GM19397 (cell line): ENCODE data around the gene EPHA2.
"Not testable (repeated sequence)": the region's sequence is repeated elsewhere in the genome, so short reads cannot be mapped to it uniquely, and the experiment has no call there.

Source experiments
- ATAC-seq: cut with Tn5 transposase; IDR thresholded peaks from one replicate; pipeline ENCODE4 v1.9.1; 2021; ENCODE audit warnings: mild to moderate bottlenecking, moderate library complexity; ENCODE audit not compliant: unreplicated experiment

EPHA2 gene

DNA sequence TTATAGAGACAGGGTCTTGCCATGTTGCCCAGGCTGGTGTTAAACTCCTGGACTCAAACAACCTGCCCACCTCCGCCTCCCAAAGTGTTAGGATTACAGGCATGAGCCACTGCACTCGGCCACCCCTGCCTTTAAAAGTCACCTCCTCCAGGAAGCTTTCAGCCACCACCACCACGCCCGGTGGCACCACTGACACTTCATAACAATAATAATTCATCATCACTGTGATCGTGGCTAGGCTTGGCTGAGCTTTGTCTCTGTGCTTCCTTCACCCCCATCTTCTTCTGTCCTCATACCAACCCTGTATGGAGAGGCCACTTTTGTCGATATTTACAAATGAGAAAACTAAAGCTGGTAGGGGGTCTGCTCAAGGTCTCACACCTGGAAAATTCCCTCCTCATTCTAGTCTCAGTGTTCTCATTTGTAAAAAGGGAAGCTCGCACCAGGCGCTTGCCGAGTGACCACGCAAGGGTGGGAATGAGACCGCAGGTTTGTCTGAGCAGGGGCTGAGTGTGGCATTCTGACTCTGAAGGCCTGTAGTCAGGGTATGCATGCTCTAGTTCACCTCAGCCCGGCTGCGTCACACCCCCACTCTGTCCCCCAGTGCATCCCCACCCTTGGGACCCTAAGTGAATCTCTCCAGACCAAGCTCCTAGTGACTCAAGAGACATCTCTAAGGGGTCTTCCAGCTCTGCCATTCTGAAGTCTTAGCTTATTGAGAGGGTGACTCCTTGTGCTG lies 12.9 kb upstream of the EPHA2 start:
- ATAC-seq, result no peak

DNA sequence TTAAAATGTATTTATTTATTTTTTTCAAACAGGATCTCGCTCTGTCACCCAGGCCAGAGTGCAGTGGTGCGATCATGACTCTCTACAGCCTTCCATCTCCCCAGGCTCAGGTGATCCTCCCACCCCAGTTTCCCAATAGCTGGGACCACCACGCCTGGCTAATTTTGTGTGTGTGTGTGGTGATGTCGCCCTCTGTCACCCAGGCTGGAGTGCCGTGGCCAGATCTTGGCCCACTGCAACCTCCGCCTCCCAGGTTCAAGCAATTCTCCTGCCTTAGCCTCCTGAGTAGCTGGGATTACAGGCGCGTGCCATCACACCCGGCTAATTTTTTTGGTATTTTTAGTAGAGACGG lies 12.3 kb upstream of the EPHA2 start:
- ATAC-seq, result not testable (repeated sequence)

DNA sequence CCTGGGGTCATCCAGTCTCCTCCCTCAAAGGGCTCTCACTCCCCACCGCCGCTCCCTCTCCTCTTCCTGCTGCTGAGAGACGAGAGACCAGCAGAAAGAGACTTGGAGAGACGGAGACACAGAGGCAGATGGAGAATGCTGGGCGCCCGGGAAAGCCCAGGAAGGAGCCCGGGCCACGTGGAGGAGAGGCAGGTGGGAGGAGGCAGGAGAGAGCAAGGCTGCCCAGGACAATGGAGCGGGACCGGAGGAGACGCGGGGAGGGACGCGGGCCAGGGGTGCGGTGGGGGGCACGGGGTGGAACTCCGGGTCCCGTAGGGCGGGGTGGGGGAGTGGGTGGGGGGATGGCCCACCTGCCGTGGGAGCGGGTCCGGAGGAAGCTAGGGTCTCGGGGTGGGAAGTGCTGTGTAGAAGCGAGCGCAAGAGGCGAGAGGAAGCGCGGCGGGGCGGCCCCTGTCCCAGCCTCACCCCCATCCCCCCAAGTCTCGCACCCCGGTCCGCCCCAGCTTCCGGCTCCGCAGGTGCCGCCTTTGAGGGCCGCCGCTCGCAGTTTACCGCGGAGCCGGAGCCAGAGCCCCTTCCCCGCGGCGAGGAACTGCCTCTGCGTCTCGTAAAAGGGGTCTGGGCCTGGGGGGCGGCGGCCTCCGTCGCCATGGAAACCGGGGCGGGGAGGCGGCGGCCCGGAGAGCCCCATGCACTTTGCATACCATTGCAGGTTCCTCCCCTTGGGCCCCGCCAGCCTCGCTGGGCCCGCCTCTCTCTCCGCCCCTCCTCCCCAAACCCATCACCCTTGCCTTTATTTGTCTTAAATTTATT lies 11.7 kb upstream of the EPHA2 start:
- ATAC-seq, result no peak

DNA sequence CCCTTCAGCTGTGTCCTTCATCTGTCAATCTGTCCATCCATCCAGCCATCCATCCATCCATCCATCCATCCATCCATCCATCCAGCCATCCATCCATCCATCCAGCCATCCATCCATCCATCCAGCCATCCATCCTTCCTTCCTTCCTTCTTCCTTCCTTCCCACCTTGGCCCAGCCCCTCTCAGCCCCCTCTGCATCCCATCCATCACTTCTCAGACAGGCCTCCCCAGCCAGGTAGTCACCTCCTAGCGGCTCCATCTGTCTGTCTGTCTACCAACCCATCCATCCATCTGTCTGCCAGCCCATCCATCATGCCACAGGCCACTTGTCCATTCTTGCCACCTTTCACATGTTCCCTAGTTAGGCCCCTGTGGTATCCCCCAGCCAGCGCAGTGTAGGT lies 10.2 kb upstream of the EPHA2 start:
- ATAC-seq, result no peak

DNA sequence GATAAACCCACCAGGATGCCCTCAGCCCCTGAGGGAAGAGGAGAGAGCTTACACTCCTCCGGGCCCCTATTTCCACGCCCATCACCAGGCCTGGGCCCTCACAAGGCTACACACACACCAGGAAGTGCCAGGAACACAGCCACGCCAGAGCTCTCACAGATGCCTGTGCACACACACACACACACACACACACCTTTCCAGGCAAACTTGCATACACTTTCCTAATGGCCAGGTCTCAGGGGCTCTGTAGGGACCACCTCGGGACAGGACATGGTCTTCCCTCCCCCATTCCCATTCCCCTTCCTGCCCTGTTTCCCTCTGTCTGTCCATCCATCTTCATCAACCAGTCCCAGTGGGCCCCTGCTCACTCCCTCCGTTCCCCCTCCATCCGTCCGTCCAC lies 9.7 kb upstream of the EPHA2 start:
- no peak for ATAC-seq

DNA sequence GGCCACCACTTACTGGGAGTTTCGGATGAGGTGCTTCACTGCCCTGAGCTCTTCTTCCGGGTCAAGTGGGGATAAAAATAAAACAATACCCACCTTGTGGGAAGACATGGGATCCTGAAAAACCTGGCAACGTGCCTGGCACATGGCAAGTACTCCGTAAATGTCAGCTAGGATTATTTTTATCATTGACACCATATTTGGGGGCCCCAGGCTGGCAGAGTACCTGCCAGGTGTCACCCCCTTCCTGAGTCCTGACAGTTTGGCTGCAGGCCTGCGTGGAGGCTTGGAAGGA lies 9.2 kb upstream of the EPHA2 start:
- ATAC-seq, result no peak

DNA sequence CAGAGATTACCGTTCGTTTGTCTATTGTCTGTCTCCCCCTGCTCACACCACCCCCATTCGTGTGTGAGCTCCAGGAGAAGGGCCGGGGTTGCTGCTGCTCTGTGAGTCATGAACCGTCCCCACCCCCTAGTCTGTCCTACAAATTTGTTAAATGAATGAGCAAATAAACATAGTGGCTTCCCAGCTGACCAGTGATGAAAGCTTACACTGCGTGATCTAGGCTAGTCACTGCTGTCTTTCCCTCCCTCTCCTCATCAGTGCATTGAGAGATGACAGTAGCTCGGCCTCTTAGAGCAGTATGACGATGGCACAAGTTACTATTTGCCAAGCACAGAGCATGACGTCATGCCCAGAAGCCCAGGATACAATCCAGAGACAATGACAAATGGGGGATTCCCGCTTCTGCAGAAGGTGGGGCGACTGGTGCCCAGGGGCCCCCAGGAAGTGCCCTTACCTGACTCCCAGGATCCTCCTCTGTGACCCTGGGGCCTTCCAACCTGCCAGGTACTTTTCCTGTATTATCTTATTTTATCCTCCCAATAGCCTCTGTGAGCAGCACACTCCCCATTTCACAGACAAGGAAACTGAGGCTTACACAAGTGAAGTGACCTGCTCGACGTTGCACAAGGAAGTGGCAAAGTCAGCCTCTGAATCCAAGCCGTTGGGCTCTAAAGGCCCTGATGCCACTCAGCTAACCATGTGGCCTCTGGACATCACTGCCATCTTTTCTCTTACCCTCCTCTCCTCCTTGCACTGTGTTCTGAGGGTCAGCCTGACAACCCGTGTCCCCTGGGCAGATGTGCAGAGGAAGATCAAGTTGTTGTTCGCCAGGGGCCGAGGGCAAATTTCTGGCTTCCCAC lies 8.6 kb upstream of the EPHA2 start:
- ATAC-seq, result no peak

DNA sequence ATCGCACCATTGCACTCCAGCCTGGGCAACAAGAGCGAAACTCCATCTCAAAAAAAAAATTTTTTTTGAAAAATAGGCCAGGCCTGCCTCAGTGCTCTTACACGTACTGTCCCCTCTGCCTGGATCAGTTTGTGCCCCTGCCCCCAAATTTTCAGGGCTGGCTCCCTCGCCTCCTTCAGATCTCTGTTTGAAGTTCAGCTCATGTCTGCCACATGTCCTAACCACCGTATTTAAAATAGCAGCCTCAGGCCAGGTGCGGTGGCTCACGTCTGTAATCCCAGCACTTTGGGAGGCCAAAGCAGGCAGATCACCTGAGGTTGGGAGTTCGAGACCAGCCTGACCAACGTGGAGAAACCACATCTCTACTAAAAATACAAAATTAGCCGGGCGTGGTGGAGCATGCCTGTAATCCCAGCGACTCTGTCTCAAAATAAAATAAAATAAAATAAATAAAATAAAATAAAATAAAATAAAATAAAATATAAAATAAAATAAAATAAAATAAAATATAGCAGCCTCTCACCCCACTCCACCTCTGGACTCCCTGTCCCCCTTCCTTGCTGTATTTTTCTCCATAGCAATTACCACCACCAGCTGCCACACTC lies 7.8 kb upstream of the EPHA2 start:
- ATAC-seq, result not testable (repeated sequence)

DNA sequence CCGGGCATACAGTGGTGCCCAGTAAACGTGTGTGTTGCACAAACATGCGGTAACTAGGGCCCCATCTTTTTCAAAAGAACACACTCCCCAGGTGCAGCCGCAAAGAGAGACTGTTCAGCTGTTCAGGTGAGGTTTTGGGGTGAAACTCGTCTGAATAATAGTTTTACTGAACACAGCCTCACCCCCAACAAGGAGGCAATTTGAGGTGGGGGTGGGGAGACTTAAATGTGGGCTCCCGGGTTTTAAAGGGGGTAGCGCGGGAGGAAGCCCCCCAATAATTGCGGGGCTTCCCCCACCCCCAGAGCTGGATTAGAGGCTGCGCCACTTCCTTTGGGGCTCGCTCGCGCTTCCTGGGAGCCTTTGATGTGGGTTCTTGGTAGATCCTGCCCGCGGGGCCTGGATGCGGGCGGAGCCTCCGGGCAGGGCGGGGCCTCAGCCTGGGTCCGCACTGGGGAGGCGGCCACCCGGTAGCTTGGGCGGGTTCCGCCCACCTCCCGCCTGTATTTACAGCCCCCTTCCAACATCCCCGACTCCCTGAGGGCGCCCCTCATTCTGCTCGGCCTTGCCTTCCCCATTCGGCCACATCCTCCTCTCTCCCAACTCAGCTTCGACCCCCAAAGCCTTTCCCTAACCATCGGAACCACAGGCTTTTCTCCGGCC lies 6.4 kb upstream of the EPHA2 start:
- ATAC-seq, result no peak

DNA sequence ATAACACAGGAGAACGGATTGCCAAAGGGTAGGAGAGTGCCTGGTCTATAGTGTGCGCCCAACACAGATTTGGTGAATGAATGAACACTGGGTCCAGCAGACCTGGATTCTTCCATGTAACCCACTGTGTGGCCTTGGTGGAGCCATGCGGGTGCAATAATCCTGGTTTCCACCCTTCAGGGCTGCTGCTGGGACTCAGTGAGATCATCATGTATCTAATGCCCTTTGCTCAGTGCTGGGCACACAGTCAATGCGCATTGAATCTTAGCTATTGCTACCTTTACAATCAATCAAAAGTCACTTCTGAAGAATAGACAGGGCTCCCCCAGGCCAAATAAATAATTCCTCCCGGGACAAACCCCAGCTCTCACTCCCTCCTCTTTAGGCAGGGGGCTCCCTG lies 5.8 kb upstream of the EPHA2 start:
- no peak for ATAC-seq

DNA sequence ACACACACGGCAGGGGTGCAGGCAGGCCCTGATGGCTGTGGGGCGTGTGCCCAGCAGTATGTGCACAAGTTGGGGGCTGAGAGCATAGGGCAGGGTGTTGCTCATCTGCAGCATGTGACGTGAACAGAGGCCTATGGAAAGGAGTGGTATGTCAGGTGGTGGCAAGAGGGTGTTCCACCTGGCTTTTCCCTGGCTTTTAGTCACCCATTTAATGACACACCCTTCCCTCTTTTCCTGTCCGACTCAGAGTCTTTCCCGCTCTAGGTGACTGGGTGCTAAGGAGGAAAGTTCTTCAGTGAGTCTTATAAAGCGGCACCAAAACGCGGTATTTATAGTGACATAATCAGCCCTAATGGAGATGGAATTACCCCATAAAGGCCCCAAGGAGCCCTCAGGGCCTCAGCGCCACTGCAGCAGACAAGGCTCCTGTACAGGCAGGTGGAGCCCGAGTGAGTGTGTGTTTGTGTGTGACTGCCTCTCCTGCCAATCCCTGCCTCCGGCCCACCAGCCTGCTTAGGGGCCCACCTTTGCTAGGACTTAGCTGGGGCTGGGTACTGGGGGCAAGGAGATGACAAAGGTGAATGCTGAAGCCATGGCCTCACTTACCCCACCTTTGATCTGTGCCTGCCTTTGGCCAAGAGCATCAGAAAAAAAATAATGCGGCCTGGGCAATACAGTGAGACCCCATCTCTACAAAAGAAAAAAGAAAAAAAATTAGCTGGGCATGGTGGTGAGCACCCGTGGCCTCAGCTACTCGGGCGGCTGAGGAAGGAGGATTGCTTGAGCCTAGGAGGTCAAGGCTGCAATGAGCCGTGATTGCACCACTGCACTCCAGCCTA lies 3.3 kb upstream of the EPHA2 start:
- ATAC-seq, result no peak

DNA sequence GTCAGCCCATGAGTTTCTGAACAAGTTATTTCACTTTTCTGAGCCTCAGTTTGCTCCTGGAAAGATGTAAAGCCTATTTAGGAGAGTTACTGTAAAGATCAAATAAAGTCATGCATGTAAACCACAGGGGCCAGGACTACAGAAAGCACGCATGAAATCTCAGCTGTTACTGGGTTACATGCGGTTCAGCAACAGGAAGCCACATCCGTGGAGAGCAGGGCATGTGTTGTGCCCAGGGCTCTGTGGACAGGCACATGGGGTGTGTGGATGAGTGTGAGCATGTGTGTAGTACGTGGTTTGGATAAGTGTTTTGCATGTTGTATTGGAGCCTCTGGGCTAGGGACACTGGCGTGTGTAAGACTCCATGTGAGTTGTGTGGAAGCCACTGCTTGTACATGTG lies 2.2 kb upstream of the EPHA2 start:
- ATAC-seq, result no peak

DNA sequence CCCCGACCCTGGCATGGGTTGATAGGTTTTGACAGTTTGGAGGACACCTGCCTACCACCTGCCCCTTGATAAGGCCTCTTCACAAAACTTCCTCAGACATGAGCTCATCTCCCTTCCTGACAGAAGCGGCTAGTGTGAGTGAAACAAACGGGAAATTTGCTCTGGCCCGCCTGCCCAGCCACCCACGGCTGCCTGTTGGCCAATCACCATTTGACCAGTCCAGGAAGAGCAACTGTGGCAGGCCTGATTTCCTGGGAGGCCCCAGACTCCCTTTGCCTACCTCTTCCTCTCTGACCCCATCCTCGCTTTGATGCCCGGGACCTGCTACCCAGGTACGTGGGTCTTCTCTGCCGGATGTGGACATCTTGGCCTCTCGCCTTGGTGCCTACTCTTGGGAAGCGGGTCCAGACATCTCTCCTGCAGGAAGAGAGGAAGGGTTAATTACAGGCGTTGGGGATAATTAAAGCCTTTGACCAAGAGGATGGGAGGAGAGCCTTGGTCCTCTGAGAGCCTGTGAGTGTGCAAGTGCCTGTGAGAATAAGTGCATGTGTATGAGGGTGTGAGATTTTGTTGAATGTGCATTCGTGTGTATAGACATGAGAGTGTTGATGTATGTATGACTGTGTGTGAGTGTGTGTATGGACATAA lies 1.1 kb upstream of the EPHA2 start:
- no peak for ATAC-seq

DNA sequence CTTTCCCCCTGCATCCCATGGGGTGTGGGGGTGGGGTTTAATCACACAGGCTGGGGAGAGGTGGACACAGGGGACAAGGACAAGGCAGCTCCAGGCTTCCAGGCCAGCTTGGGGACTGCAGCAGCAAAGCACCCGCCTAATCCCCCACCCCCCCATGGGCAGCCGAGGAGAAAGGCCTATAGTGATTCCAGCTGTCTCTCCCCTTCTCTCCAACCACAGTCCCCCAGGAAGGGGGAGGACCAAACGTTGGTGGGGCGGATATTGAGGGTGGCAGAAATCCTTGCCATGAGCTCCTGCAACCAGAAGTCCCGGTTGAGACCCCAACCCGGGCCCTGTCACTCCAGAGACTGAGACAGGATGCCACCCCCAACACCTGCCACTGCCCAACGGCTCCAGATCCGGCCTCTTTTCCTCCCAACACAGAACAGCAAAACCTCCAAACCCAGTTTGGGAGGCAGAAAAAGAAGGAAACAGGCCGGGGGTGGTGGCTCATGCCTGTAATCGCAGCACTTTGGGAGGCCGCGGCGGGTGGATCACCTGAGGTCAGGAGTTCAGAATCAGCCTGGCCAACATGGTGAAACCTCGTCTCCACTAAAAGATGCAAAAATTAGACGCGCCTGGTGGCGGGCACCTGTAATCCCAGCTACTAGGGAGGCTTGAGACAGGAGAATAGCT lies 1.7 kb downstream of the EPHA2 start:
- ATAC-seq, result no peak

DNA sequence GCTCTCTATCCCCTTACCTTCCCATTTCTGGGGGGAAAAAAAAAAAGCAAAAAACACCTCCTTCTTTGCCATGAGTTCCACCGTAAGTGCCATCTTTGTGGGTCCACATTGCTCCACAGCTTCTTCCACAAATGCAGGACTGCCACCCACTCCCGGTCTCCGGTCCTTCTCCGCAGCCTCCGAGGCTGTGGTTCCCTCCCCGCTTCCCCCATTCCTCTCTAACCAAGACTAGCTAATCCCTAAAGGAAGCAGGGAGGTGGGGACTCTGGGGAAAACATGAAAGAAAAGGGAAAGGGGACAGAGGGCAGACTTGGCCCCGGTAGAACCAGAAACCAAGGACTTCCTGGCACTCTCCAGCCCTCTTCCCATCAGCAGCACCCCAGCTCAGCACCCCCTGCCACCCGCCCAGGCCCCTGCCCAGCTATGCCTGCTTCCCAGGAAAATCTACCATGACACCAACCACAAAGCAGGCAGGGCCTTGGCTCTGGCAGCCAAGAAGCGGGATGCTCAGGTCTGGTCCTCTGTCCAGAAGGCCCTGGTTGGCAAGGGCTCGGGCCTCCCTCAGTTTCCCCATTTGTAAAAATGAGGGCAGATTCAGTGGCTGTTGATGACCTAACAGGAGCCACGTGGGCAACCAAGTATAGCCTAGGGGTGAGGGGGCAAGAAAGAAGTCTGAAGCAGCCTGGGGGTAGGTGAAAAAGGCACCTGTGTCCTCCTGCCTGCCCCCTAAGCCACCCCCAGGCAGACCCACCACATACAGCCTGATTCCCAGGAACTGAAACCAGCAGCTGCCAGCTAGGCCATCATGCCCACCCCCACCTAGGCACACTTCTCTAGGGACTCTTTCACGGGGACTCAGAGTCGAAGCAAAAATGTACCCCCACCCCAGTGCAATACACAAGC lies 2.5 kb downstream of the EPHA2 start:
- no peak for ATAC-seq

DNA sequence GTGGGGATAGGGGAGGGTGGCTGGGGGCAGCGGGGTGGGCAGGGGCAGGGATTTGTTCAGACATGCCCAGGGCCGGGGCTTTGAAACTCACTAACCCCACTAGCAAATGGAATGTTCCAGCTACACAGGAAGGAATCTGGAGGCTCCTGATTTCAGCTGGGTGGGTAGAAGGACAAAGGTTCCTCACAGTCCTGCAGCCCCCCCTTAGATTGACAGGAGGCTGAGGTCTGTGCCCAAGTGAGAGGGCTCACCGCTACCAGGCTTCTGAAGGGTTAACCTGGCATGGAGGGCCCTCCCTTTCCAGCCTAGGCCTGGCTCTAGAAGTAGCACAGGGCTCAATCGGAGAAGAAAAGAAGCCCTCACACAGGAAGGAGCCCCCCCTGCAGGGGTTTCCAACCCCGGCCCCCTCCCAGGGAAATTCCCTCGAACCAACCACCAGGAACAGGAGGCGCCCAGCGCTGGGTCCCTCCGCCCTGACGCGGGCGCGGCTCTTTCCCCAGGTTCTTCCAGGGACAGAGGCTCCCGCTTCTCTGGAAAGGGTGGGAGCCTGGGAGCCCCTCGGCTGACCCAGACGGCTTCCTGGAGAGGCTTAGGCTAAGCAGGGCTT lies 3.3 kb downstream of the EPHA2 start:
- ATAC-seq, result no peak

DNA sequence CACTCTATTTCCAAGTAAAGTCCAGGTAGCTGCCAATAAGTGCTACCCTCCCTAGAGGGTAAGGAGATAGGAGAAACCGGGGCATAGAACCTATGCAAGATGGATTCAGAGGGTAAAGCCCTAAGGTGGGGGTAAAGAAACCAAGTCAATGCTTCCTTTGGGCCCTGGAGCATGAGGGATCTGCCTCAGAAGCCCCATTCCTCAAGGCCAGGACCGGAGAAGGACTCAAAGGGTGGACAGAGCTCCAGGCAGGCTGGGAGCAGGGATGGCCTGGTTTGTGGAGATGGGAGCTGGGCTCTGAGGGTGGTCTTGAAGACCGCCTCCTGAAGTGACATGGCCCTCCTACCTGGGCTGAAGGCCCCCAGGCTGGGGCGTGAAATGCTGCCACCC lies 3.9 kb downstream of the EPHA2 start:
- ATAC-seq, result no peak
